Measurements from ENCODE around the gene SRMS.

DNA sequence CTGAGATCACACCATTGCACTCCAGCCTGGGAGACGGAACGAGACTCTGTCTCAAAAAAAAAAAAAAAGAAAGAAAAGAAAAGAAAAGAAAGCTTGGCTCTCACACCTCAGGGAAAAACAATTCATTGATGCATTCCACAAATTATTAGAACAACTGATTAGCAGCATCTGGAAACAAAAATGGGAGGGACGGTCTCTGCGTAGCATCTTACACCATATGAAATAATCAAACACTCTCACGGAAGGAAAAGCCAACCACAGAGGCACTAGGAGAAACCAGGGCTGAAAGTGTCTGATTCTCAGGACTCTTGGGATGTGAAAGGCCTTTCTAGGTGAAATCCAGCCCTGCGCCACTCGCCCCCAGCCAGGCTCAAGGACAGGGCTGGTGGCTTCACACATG lies 28.8 kb upstream of the SRMS start:
- TF ChIP-seq POLR2A (IDR thresholded peaks at IDR 0.05) = no peak
- TF ChIP-seq, protein P1, sequence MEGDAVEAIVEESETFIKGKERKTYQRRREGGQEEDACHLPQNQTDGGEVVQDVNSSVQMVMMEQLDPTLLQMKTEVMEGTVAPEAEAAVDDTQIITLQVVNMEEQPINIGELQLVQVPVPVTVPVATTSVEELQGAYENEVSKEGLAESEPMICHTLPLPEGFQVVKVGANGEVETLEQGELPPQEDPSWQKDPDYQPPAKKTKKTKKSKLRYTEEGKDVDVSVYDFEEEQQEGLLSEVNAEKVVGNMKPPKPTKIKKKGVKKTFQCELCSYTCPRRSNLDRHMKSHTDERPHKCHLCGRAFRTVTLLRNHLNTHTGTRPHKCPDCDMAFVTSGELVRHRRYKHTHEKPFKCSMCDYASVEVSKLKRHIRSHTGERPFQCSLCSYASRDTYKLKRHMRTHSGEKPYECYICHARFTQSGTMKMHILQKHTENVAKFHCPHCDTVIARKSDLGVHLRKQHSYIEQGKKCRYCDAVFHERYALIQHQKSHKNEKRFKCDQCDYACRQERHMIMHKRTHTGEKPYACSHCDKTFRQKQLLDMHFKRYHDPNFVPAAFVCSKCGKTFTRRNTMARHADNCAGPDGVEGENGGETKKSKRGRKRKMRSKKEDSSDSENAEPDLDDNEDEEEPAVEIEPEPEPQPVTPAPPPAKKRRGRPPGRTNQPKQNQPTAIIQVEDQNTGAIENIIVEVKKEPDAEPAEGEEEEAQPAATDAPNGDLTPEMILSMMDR (IDR thresholded peaks at IDR 0.05) = no peak

All from testis (tissue), 2 donors.